Astrocyte (in vitro differentiated cells and primary cell): Measurements from ENCODE around the gene MSI1. TPM values are rescaled to one million over a fixed set of nuclear protein-coding genes. Genes with fewer than 3 reads are reported as not detected.

ENCODE experiments used
- DNase-seq: peaks from one replicate; pipeline ENCODE4 v3.0.0-alpha.2; 2010; ENCODE audit warnings: low read depth
- FAIRE-seq: peaks from 2 replicates; lab custom pipeline; 2011; peaks lifted over from hg19 to GRCh38; lab: Jason Lieb, UNC
- H2AFZ ChIP-seq: 2 replicates; pipeline ENCODE4 v1.6.0; 2012; ENCODE audit warnings: low read depth, low read length, inconsistent platforms
- H3K27ac ChIP-seq: 2 replicates; pipeline ENCODE4 v1.5.1; 2011; ENCODE audit warnings: low read depth, low read length, inconsistent platforms
- H3K27me3 ChIP-seq: 2 replicates; pipeline ENCODE4 v1.6.0; 2011; ENCODE audit warnings: low read length, inconsistent platforms; ENCODE audit not compliant: insufficient read depth
- H3K36me3 ChIP-seq: 2 replicates; pipeline ENCODE4 v1.5.1; 2011; ENCODE audit warnings: low read length, inconsistent platforms; ENCODE audit not compliant: insufficient read depth
- H3K4me1 ChIP-seq: 2 replicates; pipeline ENCODE4 v1.5.1; 2011; ENCODE audit warnings: low read length, inconsistent platforms; ENCODE audit not compliant: insufficient read depth
- H3K4me2 ChIP-seq: 2 replicates; pipeline ENCODE4 v1.6.0; 2012; ENCODE audit warnings: low read length, inconsistent platforms
- H3K4me3 ChIP-seq: 2 replicates; pipeline ENCODE4 v1.5.1; 2011; ENCODE audit warnings: low read depth, mild to moderate bottlenecking, low read length, inconsistent platforms; ENCODE audit not compliant: insufficient read depth
- H3K79me2 ChIP-seq: 2 replicates; pipeline ENCODE4 v1.6.0; 2012; ENCODE audit warnings: mild to moderate bottlenecking, low read length, inconsistent platforms; ENCODE audit not compliant: insufficient read depth
- H3K9ac ChIP-seq: 2 replicates; pipeline ENCODE4 v1.6.0; 2012; ENCODE audit warnings: mild to moderate bottlenecking, low read length, inconsistent platforms
- H3K9me3 ChIP-seq: 2 replicates; pipeline ENCODE4 v1.5.1; 2012; ENCODE audit warnings: low read depth, mild to moderate bottlenecking, low read length, inconsistent platforms; ENCODE audit not compliant: insufficient read depth
- H4K20me1 ChIP-seq: 2 replicates; pipeline ENCODE4 v1.6.0; 2012; ENCODE audit warnings: low read length, inconsistent platforms; ENCODE audit not compliant: insufficient read depth
- H3K27ac Mint-ChIP-seq: one replicate; pipeline ENCODE4 v1.8.0; 2021; ENCODE audit warnings: mild to moderate bottlenecking, mixed read lengths; ENCODE audit not compliant: unreplicated experiment
- H3K27me3 Mint-ChIP-seq: one replicate; pipeline ENCODE4 v1.8.0; 2021; ENCODE audit warnings: low read depth, mixed read lengths; ENCODE audit not compliant: unreplicated experiment
- H3K36me3 Mint-ChIP-seq: one replicate; pipeline ENCODE4 v1.8.0; 2021; ENCODE audit warnings: low read depth, mixed read lengths; ENCODE audit not compliant: unreplicated experiment
- H3K4me1 Mint-ChIP-seq: one replicate; pipeline ENCODE4 v1.8.0; 2021; ENCODE audit warnings: low read depth, mixed read lengths; ENCODE audit not compliant: unreplicated experiment
- H3K4me3 Mint-ChIP-seq: one replicate; pipeline ENCODE4 v1.8.0; 2021; ENCODE audit warnings: mild to moderate bottlenecking, moderate library complexity, mixed read lengths; ENCODE audit not compliant: unreplicated experiment
- H3K9me3 Mint-ChIP-seq: one replicate; pipeline ENCODE4 v1.8.0; 2021; ENCODE audit warnings: mild to moderate bottlenecking, mixed read lengths; ENCODE audit not compliant: unreplicated experiment
- CTCF ChIP-seq: IDR thresholded peaks from 2 replicates; pipeline ENCODE4 v1.5.1; 2011; ENCODE audit warnings: low read depth, mild to moderate bottlenecking, inconsistent platforms, low read length, moderate library complexity; ENCODE audit not compliant: insufficient read depth
- EZH2 ChIP-seq: IDR thresholded peaks from 2 replicates; pipeline ENCODE4 v1.6.1; 2012; ENCODE audit warnings: mild to moderate bottlenecking, low read length, inconsistent platforms; ENCODE audit not compliant: insufficient read depth
- total RNA-seq: library from RNA; stranded (reverse); gene quantifications from 2 replicates; pipeline ENCODE4 v1.2.1, GENCODE V29; 2021

MSI1 gene
- total RNA-seq, 1 donor from 2014 or later = 16.0 TPM

- H3K27ac Mint-ChIP-seq = no peak within 1 kb of the TSS
- Histone ChIP-seq H3K36me3 (no peaks in the 10 kb centered on the region), H2AFZ (peak within 1 kb of the TSS; percentile 53), H3K79me2 (no peaks in the 10 kb centered on the region), H4K20me1 (no peaks in the 10 kb centered on the region), H3K27ac (peak within 1 kb of the TSS; percentile 100), H3K4me1 (peaks cover 13% of the 10 kb centered on the region), H3K9ac (peak within 1 kb of the TSS; percentile 94), H3K9me3 (no peaks in the 10 kb centered on the region), H3K4me2 (peak within 1 kb of the TSS; percentile 82), H3K4me3 (peak within 1 kb of the TSS; percentile 51), H3K27me3 (no peaks in the 10 kb centered on the region)
- H3K9me3 Mint-ChIP-seq = no peaks in the 10 kb centered on the region
- H3K4me1 Mint-ChIP-seq = peaks cover 3% of the 10 kb centered on the region
- TF ChIP-seq EZH2 = no peak
- no peak for TF ChIP-seq CTCF
- no peak within 1 kb of the TSS for H3K4me3 Mint-ChIP-seq
- FAIRE-seq (no peak), DNase-seq (peak; percentile 93)
- H3K36me3 Mint-ChIP-seq = no peaks in the 10 kb centered on the region
- no peaks in the 10 kb centered on the region for H3K27me3 Mint-ChIP-seq
Observed at GRCh38 chr12:120292661-120293531, 76.1 kb downstream of the MSI1 start, which contains the start of gene RNU4-1. TSS of gene RNU4-1 (minus strand) at chr12:120293237.

GRCh38 chr12:120292411-120292660 is 76.6 kb downstream of the MSI1 start:
- no peaks in the 10 kb centered on the region for H3K36me3 ChIP-seq
- Mint-ChIP-seq H3K4me1 (peaks cover 5% of the 10 kb centered on the region), H3K27ac (no peak overlapping the region), H3K9me3 (no peaks in the 10 kb centered on the region), H3K36me3 (no peaks in the 10 kb centered on the region), H3K27me3 (no peaks in the 10 kb centered on the region), H3K4me3 (no peak overlapping the region)
- FAIRE-seq (no peak), DNase-seq (no peak)
- no peaks in the 10 kb centered on the region for H3K79me2 ChIP-seq
- no peak overlapping the region for H2AFZ ChIP-seq
- H3K4me3 ChIP-seq = peak overlapping the region; percentile 51
- H3K4me2 ChIP-seq = peak overlapping the region; percentile 82
- H3K27ac ChIP-seq = peak overlapping the region; percentile 100
- peaks cover 13% of the 10 kb centered on the region for H3K4me1 ChIP-seq
- peak overlapping the region; percentile 94 for H3K9ac ChIP-seq
- no peaks in the 10 kb centered on the region for H3K27me3 ChIP-seq
- H4K20me1 ChIP-seq = no peaks in the 10 kb centered on the region
- no peaks in the 10 kb centered on the region for H3K9me3 ChIP-seq
- TF ChIP-seq CTCF = no peak
- TF ChIP-seq EZH2 = no peak

Other genes starting within 250 kb of the MSI1 start
- gene GCN1, start 174.4 kb downstream of the MSI1 start, total RNA-seq = 95.5 and 123 TPM in 2 replicates
- 1,543 and 1,660 TPM in 2 replicates for gene RPLP0, start 168.1 kb downstream of the MSI1 start, total RNA-seq
- gene PXN, start 103.4 kb downstream of the MSI1 start, total RNA-seq = 126 and 151 TPM in 2 replicates
- 2,157 and 2,549 TPM in 2 replicates for gene RNU4-2, start 77.3 kb downstream of the MSI1 start, total RNA-seq
- gene RNU4-1, start 75.9 kb downstream of the MSI1 start, total RNA-seq = 2,477 and 2,591 TPM in 2 replicates
- 2.5 and 2.7 TPM in 2 replicates for gene SIRT4, start 66.8 kb downstream of the MSI1 start, total RNA-seq
- not detected in 2 replicates for gene PLA2G1B, start 41.4 kb downstream of the MSI1 start, total RNA-seq
- 388 and 394 TPM in 2 replicates for gene COX6A1, start 68.9 kb upstream of the MSI1 start, total RNA-seq
- gene TRIAP1, start 77.2 kb upstream of the MSI1 start, total RNA-seq = 43.6 and 54.0 TPM in 2 replicates
- gene GATC, start 77.3 kb upstream of the MSI1 start, total RNA-seq = 17.8 and 28.8 TPM in 2 replicates
- 216 and 223 TPM in 2 replicates for gene SRSF9, start 100.6 kb upstream of the MSI1 start, total RNA-seq
- gene DYNLL1, start 126.9 kb upstream of the MSI1 start, total RNA-seq = 490 and 500 TPM in 2 replicates
- 22.9 and 23.4 TPM in 2 replicates for gene COQ5, start 160.0 kb upstream of the MSI1 start, total RNA-seq
- gene RNF10, start 165.2 kb upstream of the MSI1 start, total RNA-seq = 181 and 185 TPM in 2 replicates
- gene POP5, start 212.2 kb upstream of the MSI1 start, total RNA-seq = 31.3 and 36.0 TPM in 2 replicates